Breast epithelium (tissue), 4 donors: ENCODE measurements around the gene GSTA4. TPM values are rescaled to one million over a fixed set of nuclear protein-coding genes. Genes with fewer than 3 reads are reported as not detected.

Source experiments
- DNase-seq, 2 donors: peaks; one replicate each; pipeline ENCODE4 v3.0.0-alpha.2; 2019; ENCODE audit warnings: low spot score in 2 of 2
- H3K27ac ChIP-seq, 2 donors: fragments of 200-600 bp; sonication (generic) in 1 of 2; one replicate each; pipeline ENCODE4 v1.5.1; 2016 to 2019; ENCODE audit warnings: mild to moderate bottlenecking in 1 of 2
- H3K27me3 ChIP-seq, 2 donors: fragments of 200-600 bp; sonication (generic) in 1 of 2; one replicate each; pipeline versions ENCODE4 v1.5.1 to v1.6.0; 2017 to 2019; ENCODE audit warnings: control low read depth in 1 of 2, mild to moderate bottlenecking in 1 of 2
- H3K36me3 ChIP-seq: fragments of 200-600 bp; one replicate; pipeline ENCODE4 v1.5.1; 2019
- H3K4me1 ChIP-seq, 2 donors: fragments of 200-600 bp; sonication (generic); one replicate each; pipeline ENCODE4 v1.5.1; 2016 to 2019; ENCODE audit warnings: control low read depth in 1 of 2
- H3K4me3 ChIP-seq, 3 donors: fragments of 200-600 bp; sonication (generic); 1 replicate in 2 of 3; 2 replicates in 1 of 3; pipeline ENCODE4 v1.5.1; 2016 to 2019; ENCODE audit warnings: mild to moderate bottlenecking in 3 of 3, moderate library complexity in 2 of 3
- H3K9me3 ChIP-seq, 2 donors: fragments of 200-600 bp; sonication (generic) in 1 of 2; one replicate each; pipeline ENCODE4 v1.5.1; 2016 to 2019; ENCODE audit warnings: control low read depth in 1 of 2
- CTCF ChIP-seq, 3 donors: fragments of 450-650 bp; IDR thresholded peaks; one replicate each; pipeline ENCODE4 v1.5.1; 2016 to 2017; ENCODE audit warnings: antibody characterized with exemption in 3 of 3, mild to moderate bottlenecking in 3 of 3, moderate library complexity in 3 of 3
- POLR2A ChIP-seq: fragments of 450-650 bp; IDR thresholded peaks from one replicate; pipeline ENCODE4 v1.6.1; 2016; ENCODE audit warnings: antibody characterized with exemption, mild to moderate bottlenecking, moderate library complexity
- POLR2AphosphoS5 ChIP-seq, 3 donors: sonication (generic); formaldehyde crosslinking; IDR thresholded peaks; one replicate each; pipeline ENCODE4 v1.6.1; 2017; ENCODE audit warnings: antibody characterized with exemption in 3 of 3
- intact Hi-C: fragments of 100-400 bp; cut with DNase I; formaldehyde crosslinking; loops from one replicate; pipeline ENCODE4 v1.15.1; 2023; ENCODE audit warnings: low total_unique reads
- total RNA-seq, 3 donors: library from RNA; depleted of rRNA; stranded (reverse); fragments of >200 nt; gene quantifications; one replicate each; pipeline ENCODE4 v1.1.0, GENCODE V29; 2016

The GSTA4 gene
- total RNA-seq, 3 donors from 2014 or later = 19.3 to 25.9 (median 20.6) TPM

- H3K27ac ChIP-seq = peak overlapping the region; percentile 95 to 96
- no peaks in the 10 kb centered on the region for H3K4me1 ChIP-seq
- TF ChIP-seq POLR2A (no peak), CTCF (IDR thresholded peaks at IDR 0.05) (no peak), POLR2AphosphoS5 (IDR thresholded peaks at IDR 0.05) (no peak)
- peak overlapping the region; percentile 13 to 77 (median 74) for H3K4me3 ChIP-seq
- peak in 1 of 2 donors; percentile 62 for DNase-seq
- H3K36me3 ChIP-seq = no peaks in the 10 kb centered on the region
- H3K27me3 ChIP-seq = no peaks in the 10 kb centered on the region
- no peaks in the 10 kb centered on the region for H3K9me3 ChIP-seq
- intact Hi-C loops = no loop called here
Measured at GRCh38 chr6:52995913-52996645, 995 bp upstream of the GSTA4 start.

- H3K36me3 ChIP-seq = no peaks in the 10 kb centered on the region
- TF ChIP-seq POLR2A (no peak), POLR2AphosphoS5 (IDR thresholded peaks at IDR 0.05) (no peak), CTCF (IDR thresholded peaks at IDR 0.05) (no peak)
- H3K4me1 ChIP-seq = no peaks in the 10 kb centered on the region
- no peaks in the 10 kb centered on the region for H3K27me3 ChIP-seq
- H3K9me3 ChIP-seq = no peaks in the 10 kb centered on the region
- intact Hi-C loops = no loop called here
- peak in 1 of 2 donors; percentile 35 for DNase-seq
- H3K4me3 ChIP-seq = peak overlapping the region; percentile 59 to 77 (median 74)
- H3K27ac ChIP-seq = peak overlapping the region; percentile 95 to 96
Measured at GRCh38 chr6:52994839-52995088, 320 bp downstream of the GSTA4 start.

GRCh38 chr6:52994031-52994838 lies 849 bp downstream of the GSTA4 start:
- no peaks in the 10 kb centered on the region for H3K9me3 ChIP-seq
- no peaks in the 10 kb centered on the region for H3K27me3 ChIP-seq
- H3K36me3 ChIP-seq = no peaks in the 10 kb centered on the region
- H3K4me1 ChIP-seq = no peaks in the 10 kb centered on the region
- peak overlapping the region; percentile 95 to 96 for H3K27ac ChIP-seq
- peak overlapping the region; percentile 59 to 77 (median 74) for H3K4me3 ChIP-seq
- intact Hi-C loops = no loop called here
- DNase-seq = peak in 1 of 2 donors; percentile 24
- TF ChIP-seq POLR2A (no peak), CTCF (IDR thresholded peaks at IDR 0.05) (no peak), POLR2AphosphoS5 (IDR thresholded peaks at IDR 0.05) (no peak)

- Histone ChIP-seq H3K4me3 (peak overlapping the region; percentile 59 to 77 (median 74)), H3K4me1 (no peaks in the 10 kb centered on the region), H3K27me3 (no peaks in the 10 kb centered on the region), H3K36me3 (no peaks in the 10 kb centered on the region), H3K27ac (peak overlapping the region; percentile 95 to 96), H3K9me3 (no peaks in the 10 kb centered on the region)
- DNase-seq = no peak
- TF ChIP-seq CTCF (IDR thresholded peaks at IDR 0.05) (no peak), POLR2AphosphoS5 (IDR thresholded peaks at IDR 0.05) (no peak), POLR2A (no peak)
- intact Hi-C loops = no loop called here
Measured at GRCh38 chr6:52992980-52993920, 1.8 kb downstream of the GSTA4 start.
